IMR-90 (cell line): ENCODE measurements around the gene EXOC6. TPM values are rescaled to one million over a fixed set of nuclear protein-coding genes. Genes with fewer than 3 reads are reported as not detected.

Source experiments
- ATAC-seq: fragments of 200-7000 bp; cut with Tn5 transposase; 2 replicates; pipeline ENCODE4 v1.9.1; 2020; ENCODE audit warnings: low read depth, mild to moderate bottlenecking, moderate library complexity
- BruUV-seq: library from RNA; stranded (reverse); fragments of 400-500 nt; replicated peaks from 2 replicates; lab custom pipeline; 2021; lab: Mats Ljungman, UMichigan
- CTCF ChIA-PET: fragments of 300-600 bp; formaldehyde crosslinking; extraction: SDS; loops from one replicate; lab custom pipeline; 2021; ENCODE audit warnings: antibody characterized with exemption; lab: Yijun Ruan, JAX
- POLR2A ChIA-PET: fragments of 300-600 bp; sonication (Branson Sonifier 250); formaldehyde crosslinking; loops from one replicate; lab custom pipeline; 2022; ENCODE audit warnings: antibody characterized with exemption; ENCODE audit not compliant: unreplicated experiment; lab: Charles Lee
- DNase-seq: peaks from one replicate; pipeline ENCODE4 v3.0.0; 2013
- H2AFZ ChIP-seq: replicated peaks from 2 replicates; pipeline ENCODE3; 2013; ENCODE audit warnings: low read length, mild to moderate bottlenecking; ENCODE audit not compliant: poor library complexity
- H2AK5ac ChIP-seq: 2 replicates; pipeline ENCODE4 v1.6.1; 2013; ENCODE audit warnings: low read depth, low read length, inconsistent platforms
- H2AK9ac ChIP-seq: replicated peaks from 2 replicates; pipeline ENCODE3; 2013; ENCODE audit warnings: mild to moderate bottlenecking, low read depth, low read length, moderate library complexity; ENCODE audit not compliant: poor library complexity
- H2BK120ac ChIP-seq: 2 replicates; pipeline ENCODE4 v1.6.1; 2013; ENCODE audit warnings: low read depth, low read length, inconsistent platforms
- H2BK15ac ChIP-seq: 3 replicates; pipeline ENCODE4 v1.6.1; 2013; ENCODE audit warnings: low read depth, low read length, inconsistent platforms
- H2BK20ac ChIP-seq: 2 replicates; pipeline ENCODE4 v1.6.1; 2013; ENCODE audit warnings: low read depth, mild to moderate bottlenecking, inconsistent platforms, low read length, moderate library complexity
- H2BK5ac ChIP-seq: 2 replicates; pipeline ENCODE4 v1.6.1; 2013; ENCODE audit warnings: mild to moderate bottlenecking, low read depth, low read length, inconsistent platforms; ENCODE audit not compliant: poor library complexity, severe bottlenecking
- H3K14ac ChIP-seq: replicated peaks from 2 replicates; pipeline ENCODE4 v1.6.1; 2013; ENCODE audit warnings: low read depth, low read length, inconsistent platforms
- H3K18ac ChIP-seq: 2 replicates; pipeline ENCODE4 v1.6.1; 2013; ENCODE audit warnings: low read depth, low read length, control low read depth
- H3K23ac ChIP-seq: 2 replicates; pipeline ENCODE4 v1.6.1; 2013; ENCODE audit warnings: low read depth, low read length, inconsistent platforms
- H3K27ac ChIP-seq: 2 replicates; pipeline ENCODE4 v1.5.1; 2013; ENCODE audit warnings: mild to moderate bottlenecking, control low read depth, low read length; ENCODE audit not compliant: insufficient read depth
- H3K27me3 ChIP-seq: 2 replicates; pipeline ENCODE4 v1.6.1; 2013; ENCODE audit warnings: low read length; ENCODE audit not compliant: control insufficient read depth, insufficient read depth
- H3K36me3 ChIP-seq: 2 replicates; pipeline ENCODE4 v1.6.1; 2013; ENCODE audit warnings: low read length, mixed read lengths; ENCODE audit not compliant: control insufficient read depth, insufficient read depth
- H3K4ac ChIP-seq: 2 replicates; pipeline ENCODE4 v1.6.1; 2013; ENCODE audit warnings: low read depth, low read length, inconsistent platforms
- H3K4me1 ChIP-seq: 2 replicates; pipeline ENCODE4 v1.6.1; 2013; ENCODE audit warnings: low read length, mixed read lengths; ENCODE audit not compliant: control insufficient read depth, insufficient read depth
- H3K4me2 ChIP-seq: 2 replicates; pipeline ENCODE4 v1.6.1; 2013; ENCODE audit warnings: low read depth, mild to moderate bottlenecking, control low read depth, low read length, moderate library complexity
- H3K4me3 ChIP-seq: 2 replicates; pipeline ENCODE4 v1.5.1; 2013; ENCODE audit warnings: low read depth, mild to moderate bottlenecking, control low read depth, low read length, moderate library complexity; ENCODE audit not compliant: insufficient read depth
- H3K56ac ChIP-seq: 2 replicates; pipeline ENCODE4 v1.6.1; 2013; ENCODE audit warnings: low read length, inconsistent platforms; ENCODE audit not compliant: insufficient read depth; ENCODE audit errors: extremely low read depth
- H3K79me1 ChIP-seq, 2 experiments: 2 replicates each; pipeline ENCODE4 v1.6.1; 2013; ENCODE audit warnings: low read length in 2 of 2, inconsistent platforms in 1 of 2, low read depth in 1 of 2
- H3K9ac ChIP-seq: 2 replicates; pipeline ENCODE4 v1.6.1; 2013; ENCODE audit warnings: low read depth, low read length, control low read depth
- H3K9me1 ChIP-seq: 2 replicates; pipeline ENCODE4 v1.6.1; 2013; ENCODE audit warnings: low read length, inconsistent platforms; ENCODE audit not compliant: insufficient read depth
- H3K9me3 ChIP-seq: 2 replicates; pipeline ENCODE4 v1.6.1; 2013; ENCODE audit warnings: low read length; ENCODE audit not compliant: control insufficient read depth, insufficient read depth
- H4K20me1 ChIP-seq: 2 replicates; pipeline ENCODE4 v1.6.1; 2013; ENCODE audit warnings: low read length, inconsistent platforms; ENCODE audit not compliant: insufficient read depth
- H4K5ac ChIP-seq: 2 replicates; pipeline ENCODE4 v1.6.1; 2013; ENCODE audit warnings: mild to moderate bottlenecking, low read depth, low read length, control low read depth
- H4K8ac ChIP-seq, 2 experiments: 2 replicates each; pipeline ENCODE4 v1.6.1; 2013; ENCODE audit warnings: low read depth in 2 of 2, low read length in 2 of 2, control low read depth in 1 of 2, inconsistent platforms in 1 of 2
- H4K91ac ChIP-seq: 2 replicates; pipeline ENCODE4 v1.6.1; 2013; ENCODE audit warnings: low read depth, low read length, inconsistent platforms; ENCODE audit not compliant: insufficient read depth
- BHLHE40 ChIP-seq: fragments of 150-350 bp; IDR thresholded peaks from 2 replicates; pipeline ENCODE4 v1.6.1; 2016; ENCODE audit warnings: mild to moderate bottlenecking, low read depth, low read length
- CEBPB ChIP-seq: IDR thresholded peaks from 2 replicates; pipeline ENCODE4 v1.6.1; 2012; ENCODE audit warnings: low read depth, low read length, improper control_type of control experiment
- CHD1 ChIP-seq: IDR thresholded peaks from 2 replicates; pipeline ENCODE4 v1.6.1; 2012; ENCODE audit warnings: low read depth, low read length, improper control_type of control experiment
- CTCF ChIP-seq: conservative IDR thresholded peaks from 2 replicates; pipeline ENCODE4 v1.5.1; 2012; ENCODE audit warnings: mild to moderate bottlenecking, low read depth, low read length, improper control_type of control experiment
- ELK1 ChIP-seq: fragments of 150-350 bp; IDR thresholded peaks from 2 replicates; pipeline ENCODE4 v1.6.1; 2016; ENCODE audit warnings: low read depth, mild to moderate bottlenecking, low read length, moderate library complexity, borderline replicate concordance
- FOS ChIP-seq: fragments of 150-350 bp; IDR thresholded peaks from 2 replicates; pipeline ENCODE4 v1.6.1; 2016; ENCODE audit warnings: low read depth, low read length
- MAFK ChIP-seq: IDR thresholded peaks from 2 replicates; pipeline ENCODE4 v1.6.1; 2012; ENCODE audit warnings: low read depth, low read length, improper control_type of control experiment
- MXI1 ChIP-seq: IDR thresholded peaks from 2 replicates; pipeline ENCODE4 v1.6.1; 2012; ENCODE audit warnings: low read depth, mild to moderate bottlenecking, low read length, moderate library complexity, borderline replicate concordance
- NFE2L2 ChIP-seq: fragments of 150-350 bp; IDR thresholded peaks from 2 replicates; pipeline ENCODE4 v1.6.1; 2016; ENCODE audit warnings: low read depth, mild to moderate bottlenecking, low read length
- POLR2A ChIP-seq: IDR thresholded peaks from 2 replicates; pipeline ENCODE4 v1.6.1; 2012; ENCODE audit warnings: mild to moderate bottlenecking, low read depth, low read length
- RAD21 ChIP-seq: IDR thresholded peaks from 2 replicates; pipeline ENCODE4 v1.6.1; 2012; ENCODE audit warnings: low read length, improper control_type of control experiment
- RCOR1 ChIP-seq: IDR thresholded peaks from 2 replicates; pipeline ENCODE4 v1.6.1; 2012; ENCODE audit warnings: mild to moderate bottlenecking, low read length, improper control_type of control experiment; ENCODE audit not compliant: insufficient replicate concordance
- RFX5 ChIP-seq: IDR thresholded peaks from 2 replicates; pipeline ENCODE4 v1.8.0; 2012; ENCODE audit warnings: low read depth, mild to moderate bottlenecking, low read length, moderate library complexity
- SMC3 ChIP-seq: fragments of 150-350 bp; IDR thresholded peaks from 2 replicates; pipeline ENCODE4 v1.6.1; 2016; ENCODE audit warnings: low read depth, mild to moderate bottlenecking, antibody characterized with exemption, low read length, moderate library complexity
- WGBS, 2 experiments: methylation state at CpG; one replicate each; pipeline versions ENCODE4 v1.1.5 to v1.1.7; 2013; ENCODE audit warnings: missing lambda C conversion rate in 2 of 2; ENCODE audit not compliant: insufficient read length in 1 of 2; ENCODE audit errors: extremely low coverage in 2 of 2; 5-methylcytosine and 5-hydroxymethylcytosine counted together
- dilution Hi-C: fragments of 300-500 bp; cut with HindIII; formaldehyde crosslinking; loops from one replicate; pipeline ENCODE4 v1.14.3; 2018; ENCODE audit warnings: low sequenced_read_pairs; ENCODE audit not compliant: unreplicated experiment
- in situ Hi-C: fragments of 300-500 bp; cut with MboI; formaldehyde crosslinking; loops from 3 replicates; pipeline ENCODE4 v1.14.3; 2019; ENCODE audit warnings: low sequenced_read_pairs, inconsistent platforms, mixed read lengths
- intact Hi-C: fragments of 100-400 bp; cut with micrococcal nuclease; formaldehyde crosslinking; loops from 2 replicates; pipeline ENCODE4 v1.10.0; 2022
- polyA plus RNA-seq, 3 experiments: library from polyadenylated mRNA; depleted of rRNA; stranded (reverse); fragments of >200 nt; gene quantifications; 2 replicates each; pipeline ENCODE4 v1.2.3, GENCODE V29; 2012; ENCODE audit warnings: low replicate concordance in 1 of 3
- total RNA-seq: library from RNA; depleted of rRNA; stranded (reverse); fragments of >200 nt; gene quantifications from 2 replicates; pipeline ENCODE4 v1.2.3, GENCODE V29; 2012

The EXOC6 gene
- total and polyA plus RNA-seq, 2 of the 4 experiments (the other 2 are of a cell fraction): 4.5 to 11.5 TPM

- H3K4me1 ChIP-seq: peaks cover 6% of the 10 kb centered on the region; the same call in 1 of the 2 replicates
- no peak overlapping the region; the same call in 1 of the 2 replicates for H3K4me2 ChIP-seq
- H3K9me1 ChIP-seq: no peaks in the 10 kb centered on the region
- H3K23ac ChIP-seq: 0 out of 2 replicates have a peak overlapping the region, but pooled peaks have one; percentile 46
- CTCF ChIA-PET: interaction anchor here (1.4 kb wide), 1 partner anchor 10 kb away, joined by 4 read pairs; no protein-coding TSS in a partner anchor
- BruUV-seq: no TSS peak
- H2BK120ac ChIP-seq: no peak overlapping the region
- H4K8ac ChIP-seq: no peak overlapping the region
- no peak overlapping the region for H3K18ac ChIP-seq
- no peak overlapping the region for H3K56ac ChIP-seq
- H4K20me1 ChIP-seq: peaks cover 18% of the 10 kb centered on the region; the same call in 1 of the 2 replicates
- no peak overlapping the region for H2AK9ac ChIP-seq
- no peak overlapping the region for H3K14ac ChIP-seq
- H4K91ac ChIP-seq: no peak overlapping the region
- no peaks in the 10 kb centered on the region for H3K79me1 ChIP-seq
- WGBS, 2 experiments: 4% methylated on average over 21 of the region's 34 CpGs; no CpG with 5 or more reads in 1 of the 2 experiments
- dilution Hi-C loops (no loop called here), intact Hi-C loops (loop anchor here (5.0 kb wide), 1 partner anchor 66 kb away; no protein-coding TSS in a partner anchor), in situ Hi-C loops (no loop called here)
- no peak overlapping the region for H2BK20ac ChIP-seq
- no peaks in the 10 kb centered on the region for H3K36me3 ChIP-seq
- no peak overlapping the region for H3K4ac ChIP-seq
- H3K27ac ChIP-seq: no peak overlapping the region
- POLR2A ChIA-PET: interaction anchor here (0.6 kb wide), 1 partner anchor 15 kb away, joined by 5 read pairs; no protein-coding TSS in a partner anchor
- no peak overlapping the region for H2BK15ac ChIP-seq
- no peak overlapping the region for H3K9ac ChIP-seq
- no peak overlapping the region for H2AK5ac ChIP-seq
- DNase-seq (no peak), ATAC-seq (no peak)
- no peaks in the 10 kb centered on the region for H3K9me3 ChIP-seq
- H2AFZ ChIP-seq: peak overlapping the region; percentile 66
- H3K4me3 ChIP-seq: no peak overlapping the region
- H4K5ac ChIP-seq: no peak overlapping the region
- peaks cover 91% of the 10 kb centered on the region for H3K27me3 ChIP-seq
- H2BK5ac ChIP-seq: no peak overlapping the region
- TF ChIP-seq RCOR1 (no peak), POLR2A (no peak), RFX5 (no peak), RAD21 (no peak), CEBPB (no peak), CTCF (no peak), SMC3 (no peak), NFE2L2 (no peak), MXI1 (no peak), CHD1 (no peak), BHLHE40 (no peak), ELK1 (no peak), FOS (no peak), MAFK (no peak)
Measured at GRCh38 chr10:93072713-93073538, 224.6 kb downstream of the EXOC6 start.
